ENCODE measurements around the gene GGN. TPM values are rescaled to one million over a fixed set of nuclear protein-coding genes. Genes with fewer than 3 reads are reported as not detected.

GGN gene
- total and polyA plus RNA-seq, 9 of the 15 experiments (the other 6 are each of a cell fraction or from before 2014, with no cell fraction given), result 0.15 to 0.33 TPM; not detected in 7

GRCh38 chr19:38417544-38418506, 30.0 kb upstream of the GGN start (continued):
- TF ChIP-seq, protein P1, sequence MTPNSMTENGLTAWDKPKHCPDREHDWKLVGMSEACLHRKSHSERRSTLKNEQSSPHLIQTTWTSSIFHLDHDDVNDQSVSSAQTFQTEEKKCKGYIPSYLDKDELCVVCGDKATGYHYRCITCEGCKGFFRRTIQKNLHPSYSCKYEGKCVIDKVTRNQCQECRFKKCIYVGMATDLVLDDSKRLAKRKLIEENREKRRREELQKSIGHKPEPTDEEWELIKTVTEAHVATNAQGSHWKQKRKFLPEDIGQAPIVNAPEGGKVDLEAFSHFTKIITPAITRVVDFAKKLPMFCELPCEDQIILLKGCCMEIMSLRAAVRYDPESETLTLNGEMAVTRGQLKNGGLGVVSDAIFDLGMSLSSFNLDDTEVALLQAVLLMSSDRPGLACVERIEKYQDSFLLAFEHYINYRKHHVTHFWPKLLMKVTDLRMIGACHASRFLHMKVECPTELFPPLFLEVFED (CRISPR knock-in tag; conservative IDR thresholded peaks at IDR 0.05), result no peak
- TF ChIP-seq POLR2B (IDR thresholded peaks at IDR 0.05; ENCODE audit: low read depth, partially characterized antibody) (no peak), ZNF384 (IDR thresholded peaks at IDR 0.05; ENCODE audit: low read depth, low read length) (no peak), ILK (tag; IDR thresholded peaks at IDR 0.05; ENCODE audit: borderline replicate concordance, low read depth) (no peak), COPS2 (conservative IDR thresholded peaks at IDR 0.05) (no peak), SLC30A9 (CRISPR knock-in tag; IDR thresholded peaks at IDR 0.05) (no peak), CREB5 (CRISPR knock-in tag; IDR thresholded peaks at IDR 0.05) (no peak), MYC (IDR thresholded peaks at IDR 0.05; ENCODE audit: low read depth, low read length) (no peak; the same call in 1 of the 2 replicates), MYC (CRISPR knock-in tag; IDR thresholded peaks at IDR 0.05; ENCODE audit: borderline replicate concordance, low read depth) (no peak), ZNF41 (CRISPR knock-in tag; conservative IDR thresholded peaks at IDR 0.05) (no peak), PYGO2 (tag; IDR thresholded peaks at IDR 0.05) (no peak), CCNT2 (IDR thresholded peaks at IDR 0.05; ENCODE audit: borderline replicate concordance, extremely low read depth, insufficient read length, low read depth, low read length) (no peak), PTTG1 (tag; IDR thresholded peaks at IDR 0.05; ENCODE audit: low read depth) (no peak), NCOA2 (IDR thresholded peaks at IDR 0.05; ENCODE audit: partially characterized antibody in 2 of 2) (no peak), ZBTB5 (IDR thresholded peaks at IDR 0.05) (peak; percentile 93), SETDB1 (IDR thresholded peaks at IDR 0.05; ENCODE audit: low read length) (no peak), FOXM1 (IDR thresholded peaks at IDR 0.05; ENCODE audit: low read depth) (no peak), FOXM1 (CRISPR knock-in tag; IDR thresholded peaks at IDR 0.05; ENCODE audit: low read depth) (no peak), CTCFL (IDR thresholded peaks at IDR 0.05; ENCODE audit: borderline replicate concordance, insufficient read depth, low read depth, low read length, poor library complexity, severe bottlenecking) (no peak), PRPF4 (IDR thresholded peaks at IDR 0.05; ENCODE audit: insufficient read depth, low read depth, low read length, poor library complexity, severe bottlenecking) (no peak), ZNF24 (IDR thresholded peaks at IDR 0.05) (no peak)

Measured in K562 (cell line).